BE2C (cell line): ENCODE measurements around the gene TTF2.

Experiments
- DNase-seq: peaks from one replicate; pipeline ENCODE4 v3.0.0-alpha.2; 2020
- H3K27me3 ChIP-seq: fragments of 250-450 bp; sonication (Bioruptor Pico); 2 replicates; pipeline ENCODE4 v1.5.1; 2020; ENCODE audit warnings: mild to moderate bottlenecking
- H3K36me3 ChIP-seq: fragments of 250-450 bp; sonication (Bioruptor Pico); 2 replicates; pipeline ENCODE4 v1.5.1; 2020; ENCODE audit warnings: mild to moderate bottlenecking
- H3K4me1 ChIP-seq: fragments of 250-450 bp; sonication (Bioruptor Pico); 2 replicates; pipeline ENCODE4 v1.5.1; 2020
- H3K4me3 ChIP-seq: 2 replicates; pipeline ENCODE4 v1.5.1; 2011; ENCODE audit warnings: low read depth, low read length
- H3K9me3 ChIP-seq: fragments of 250-450 bp; sonication (Bioruptor Pico); 2 replicates; pipeline ENCODE4 v1.5.1; 2020
- TF ChIP-seq, protein P1 (sequence below): IDR thresholded peaks from 2 replicates; pipeline ENCODE4 v1.5.1; 2012; ENCODE audit warnings: mild to moderate bottlenecking, low read depth, low read length

The TTF2 gene

DNA sequence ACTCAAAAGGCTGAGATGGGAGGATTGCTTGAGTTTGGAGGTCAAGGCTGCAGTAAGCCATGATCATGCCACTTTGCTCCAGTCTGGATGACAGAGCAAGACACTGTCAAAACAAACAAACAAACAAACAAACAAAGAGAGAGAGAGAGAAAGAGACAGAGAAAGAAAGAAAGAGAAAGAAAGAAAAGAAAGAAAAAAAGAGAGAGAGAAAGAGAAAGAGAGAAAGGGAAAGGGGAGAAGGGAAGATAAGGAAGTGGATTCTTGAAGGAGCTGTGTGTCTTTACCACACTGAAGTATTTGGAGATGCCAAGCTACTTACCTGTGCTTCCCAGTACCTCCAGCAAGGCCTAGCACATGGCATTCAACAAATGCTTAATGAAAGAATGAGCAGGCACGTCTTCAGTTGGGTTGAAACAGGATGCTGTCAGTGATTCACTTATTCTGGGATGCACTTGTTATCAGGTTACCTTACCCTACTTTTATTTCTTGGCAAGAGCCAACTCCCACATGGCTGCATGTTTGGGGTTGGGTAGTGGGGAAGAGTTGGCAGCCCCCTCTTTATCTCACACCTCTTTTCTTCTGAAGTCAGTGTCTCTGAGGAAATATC lies 29.8 kb upstream of the TTF2 start:
- no peak for DNase-seq
- Histone ChIP-seq H3K4me1 (no peaks in the 10 kb centered on the region), H3K4me3 (no peak overlapping the region), H3K27me3 (no peaks in the 10 kb centered on the region), H3K9me3 (no peaks in the 10 kb centered on the region), H3K36me3 (no peaks in the 10 kb centered on the region)
- TF ChIP-seq, protein P1, sequence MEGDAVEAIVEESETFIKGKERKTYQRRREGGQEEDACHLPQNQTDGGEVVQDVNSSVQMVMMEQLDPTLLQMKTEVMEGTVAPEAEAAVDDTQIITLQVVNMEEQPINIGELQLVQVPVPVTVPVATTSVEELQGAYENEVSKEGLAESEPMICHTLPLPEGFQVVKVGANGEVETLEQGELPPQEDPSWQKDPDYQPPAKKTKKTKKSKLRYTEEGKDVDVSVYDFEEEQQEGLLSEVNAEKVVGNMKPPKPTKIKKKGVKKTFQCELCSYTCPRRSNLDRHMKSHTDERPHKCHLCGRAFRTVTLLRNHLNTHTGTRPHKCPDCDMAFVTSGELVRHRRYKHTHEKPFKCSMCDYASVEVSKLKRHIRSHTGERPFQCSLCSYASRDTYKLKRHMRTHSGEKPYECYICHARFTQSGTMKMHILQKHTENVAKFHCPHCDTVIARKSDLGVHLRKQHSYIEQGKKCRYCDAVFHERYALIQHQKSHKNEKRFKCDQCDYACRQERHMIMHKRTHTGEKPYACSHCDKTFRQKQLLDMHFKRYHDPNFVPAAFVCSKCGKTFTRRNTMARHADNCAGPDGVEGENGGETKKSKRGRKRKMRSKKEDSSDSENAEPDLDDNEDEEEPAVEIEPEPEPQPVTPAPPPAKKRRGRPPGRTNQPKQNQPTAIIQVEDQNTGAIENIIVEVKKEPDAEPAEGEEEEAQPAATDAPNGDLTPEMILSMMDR, result no peak

DNA sequence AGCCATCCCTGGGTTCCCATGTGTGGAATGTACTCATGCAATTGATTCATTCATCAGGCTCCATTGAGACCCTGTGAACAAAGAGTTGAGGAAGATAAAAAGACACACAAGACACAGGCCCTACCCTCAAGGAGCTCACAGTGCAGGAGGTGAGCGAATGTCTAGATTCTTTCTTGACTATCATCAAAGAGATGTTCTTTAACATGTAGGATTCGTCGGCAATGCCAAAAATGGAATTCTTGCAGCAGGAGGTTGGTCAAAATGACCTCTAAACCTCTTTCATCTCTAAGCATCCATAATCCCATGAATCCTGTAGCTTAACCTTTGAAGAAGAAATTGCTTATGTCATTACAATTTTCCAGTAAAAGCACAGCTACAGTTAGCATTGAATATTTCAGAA lies 27.9 kb upstream of the TTF2 start:
- Histone ChIP-seq H3K9me3 (no peaks in the 10 kb centered on the region), H3K4me1 (no peaks in the 10 kb centered on the region), H3K36me3 (no peaks in the 10 kb centered on the region), H3K4me3 (no peak overlapping the region), H3K27me3 (no peaks in the 10 kb centered on the region)
- no peak for DNase-seq
- TF ChIP-seq, protein P1, result no peak

DNA sequence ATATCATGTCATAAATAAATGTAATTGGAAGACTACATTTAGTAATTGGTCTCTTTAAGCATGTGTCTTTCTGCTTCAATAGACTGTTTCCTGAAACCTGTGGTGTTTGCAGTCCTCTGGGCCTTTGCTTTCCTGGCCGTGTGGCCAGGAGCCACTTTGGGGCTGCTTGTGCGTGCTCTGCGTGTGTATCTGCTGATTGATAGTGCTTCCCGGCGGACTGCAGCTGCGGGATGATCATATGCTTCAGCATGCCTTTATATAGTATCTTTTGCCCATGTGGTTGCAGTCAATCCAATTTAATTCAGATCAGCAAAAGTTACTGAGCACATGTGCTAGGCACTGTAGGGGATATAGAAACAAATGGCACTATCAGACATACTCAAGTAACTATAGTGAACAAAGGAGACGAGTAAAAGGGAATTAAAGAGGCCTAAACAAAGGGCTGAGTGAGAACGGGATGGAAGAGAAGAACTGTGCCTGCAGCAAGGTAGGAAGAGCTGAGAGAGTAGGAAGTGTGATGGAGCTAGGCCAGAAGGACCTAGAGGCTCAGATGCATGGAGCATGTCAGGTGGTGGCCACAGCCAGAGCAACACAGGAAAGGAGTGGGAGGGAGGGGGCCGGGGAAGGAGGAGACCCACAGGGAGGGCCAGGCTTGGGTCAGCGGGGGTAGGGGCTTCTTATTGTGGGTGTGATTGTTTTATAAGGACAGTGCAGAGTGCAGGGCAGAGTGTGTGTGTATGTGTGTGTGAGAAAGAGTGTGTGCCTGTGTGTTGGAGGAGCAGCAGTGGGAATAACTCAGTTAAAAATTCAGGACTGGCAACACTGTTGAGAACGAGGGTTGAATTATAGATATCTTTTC lies 27.2 kb upstream of the TTF2 start:
- TF ChIP-seq, protein P1, result no peak
- H3K36me3 ChIP-seq, result no peaks in the 10 kb centered on the region
- H3K27me3 ChIP-seq, result no peaks in the 10 kb centered on the region
- no peaks in the 10 kb centered on the region for H3K9me3 ChIP-seq
- DNase-seq, result no peak
- no peaks in the 10 kb centered on the region for H3K4me1 ChIP-seq
- no peak overlapping the region for H3K4me3 ChIP-seq

DNA sequence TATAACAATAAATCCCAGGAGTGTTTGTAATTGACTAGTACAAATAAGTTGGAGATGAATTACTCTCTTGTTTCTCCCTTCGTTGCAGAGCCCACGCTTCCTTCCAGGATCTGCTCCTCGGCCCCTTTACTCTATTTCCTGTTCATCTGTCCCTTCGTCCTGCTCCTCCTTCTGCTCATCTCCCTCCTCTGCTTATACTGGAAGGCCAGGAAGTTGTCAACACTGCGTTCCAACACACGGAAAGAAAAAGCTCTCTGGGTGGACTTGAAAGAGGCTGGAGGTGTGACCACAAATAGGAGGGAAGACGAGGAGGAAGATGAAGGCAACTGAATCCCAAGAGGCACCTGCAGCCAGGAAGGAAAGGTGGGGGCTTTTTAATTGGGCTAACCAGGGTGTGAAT lies 26.4 kb upstream of the TTF2 start:
- DNase-seq, result no peak
- TF ChIP-seq, protein P1, result no peak
- no peak overlapping the region for H3K4me3 ChIP-seq
- no peaks in the 10 kb centered on the region for H3K4me1 ChIP-seq
- H3K9me3 ChIP-seq, result no peaks in the 10 kb centered on the region
- H3K36me3 ChIP-seq, result no peaks in the 10 kb centered on the region
- no peaks in the 10 kb centered on the region for H3K27me3 ChIP-seq

DNA sequence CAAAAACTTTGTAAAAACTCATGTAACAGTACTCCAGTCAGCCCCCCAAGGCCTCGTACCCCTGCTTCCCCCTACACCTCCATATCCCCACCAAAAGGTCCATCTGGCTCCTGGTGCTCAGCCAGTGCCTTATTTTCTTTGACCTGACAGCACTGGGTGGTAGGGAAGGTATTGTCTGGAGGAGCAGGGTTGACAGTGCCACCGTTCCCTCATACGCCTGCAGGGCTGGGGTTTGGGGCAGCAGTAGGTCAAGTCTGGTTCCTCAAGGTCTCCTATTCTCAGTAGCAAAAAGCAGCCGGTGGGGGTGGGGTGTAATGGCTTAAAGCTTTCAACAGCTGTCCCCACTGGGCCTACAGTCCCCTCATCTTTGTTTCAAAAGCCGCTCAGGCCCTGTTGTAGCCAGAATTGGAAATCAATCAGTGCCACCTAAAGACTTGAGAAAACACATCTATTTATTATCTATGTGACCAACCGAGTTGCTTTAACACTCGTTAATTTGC lies 25.3 kb upstream of the TTF2 start:
- H3K36me3 ChIP-seq, result no peaks in the 10 kb centered on the region
- TF ChIP-seq, protein P1, result no peak
- no peaks in the 10 kb centered on the region for H3K9me3 ChIP-seq
- DNase-seq, result no peak
- no peaks in the 10 kb centered on the region for H3K4me1 ChIP-seq
- H3K27me3 ChIP-seq, result no peaks in the 10 kb centered on the region
- H3K4me3 ChIP-seq, result no peak overlapping the region

DNA sequence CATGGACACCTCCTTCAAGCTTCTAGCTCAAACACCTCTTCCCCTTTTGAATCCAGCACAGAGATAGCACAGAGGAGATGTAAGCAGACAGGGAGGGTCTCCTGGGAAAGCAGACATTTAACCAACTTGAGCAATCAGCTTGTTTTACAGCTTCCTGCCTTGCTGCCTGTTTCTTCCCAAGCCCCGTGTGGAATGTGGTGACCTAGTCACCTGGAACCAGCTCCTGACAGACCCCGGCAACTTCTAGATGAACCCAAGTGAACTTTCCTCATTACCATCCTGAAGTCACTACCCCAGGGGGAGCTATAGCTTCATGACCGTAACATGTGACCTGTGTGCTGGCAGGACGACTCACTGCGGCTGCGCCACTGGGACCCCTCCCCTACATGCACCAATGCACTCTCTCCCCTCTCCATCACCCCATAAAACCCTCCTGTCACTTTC lies 24.1 kb upstream of the TTF2 start:
- no peaks in the 10 kb centered on the region for H3K27me3 ChIP-seq
- no peak for DNase-seq
- no peaks in the 10 kb centered on the region for H3K9me3 ChIP-seq
- no peak overlapping the region for H3K4me3 ChIP-seq
- no peaks in the 10 kb centered on the region for H3K36me3 ChIP-seq
- TF ChIP-seq, protein P1, result no peak
- no peaks in the 10 kb centered on the region for H3K4me1 ChIP-seq
